HCT116 (cell line): ENCODE data around the gene ZMYM4. TPM values are rescaled to one million over a fixed set of nuclear protein-coding genes. Genes with fewer than 3 reads are reported as not detected.

Experiments
- ATAC-seq: fragments of 200-7000 bp; cut with Tn5 transposase; 2 replicates; pipeline ENCODE4 v1.9.1; 2020; ENCODE audit warnings: mild to moderate bottlenecking, moderate library complexity
- BruUV-seq: library from RNA; stranded (reverse); fragments of 400-500 nt; replicated peaks from 2 replicates; lab custom pipeline; 2021; lab: Mats Ljungman, UMichigan
- CTCF ChIA-PET: fragments of 300-600 bp; sonication (Branson Sonifier 250); formaldehyde crosslinking; loops from one replicate; lab custom pipeline; 2021; ENCODE audit warnings: antibody characterized with exemption; lab: Charles Lee
- POLR2A ChIA-PET: fragments of 300-600, 350-600 bp; sonication (Branson Sonifier 250); formaldehyde crosslinking; loops from one replicate; lab custom pipeline; 2021; ENCODE audit warnings: antibody characterized with exemption; lab: Charles Lee
- RAD21 ChIA-PET, 2 experiments: fragments of 300-600 bp; sonication (Branson Sonifier 250); formaldehyde crosslinking; loops; one replicate each; lab custom pipeline; 2023; ENCODE audit warnings: low total read pairs in 2 of 2; ENCODE audit not compliant: uncharacterized antibody in 2 of 2, unreplicated experiment in 2 of 2, low non-redundant PET in 1 of 2; lab: Charles Lee
- DNase-seq: peaks from one replicate; pipeline ENCODE4 v3.0.0-alpha.2; 2010; ENCODE audit warnings: low read depth, low spot score
- H2AFZ ChIP-seq: fragments of 200-600 bp; shearing (Covaris generic), sonication (generic); 2 replicates; pipeline ENCODE4 v1.6.1; 2017; ENCODE audit warnings: low read depth, mixed run types, mixed read lengths, antibody characterized with exemption, low read length; ENCODE audit not compliant: poor library complexity, severe bottlenecking
- H3K27ac ChIP-seq: 2 replicates; pipeline ENCODE4 v1.5.1; 2012; ENCODE audit warnings: low read depth, low read length
- H3K27me3 ChIP-seq: fragments of 200-600 bp; sonication (generic); 2 replicates; pipeline ENCODE4 v1.6.1; 2016; ENCODE audit warnings: mixed run types, low read length, mixed read lengths; ENCODE audit not compliant: insufficient read depth
- H3K36me3 ChIP-seq, 2 experiments: fragments of 200-500 bp in 1 of 2; fragments of 200-600 bp in 1 of 2; sonication (Bioruptor generic) in 1 of 2; sonication (generic) in 1 of 2; 2 replicates each; pipeline versions ENCODE4 v1.5.1 to v1.6.1; 2014 to 2016; ENCODE audit warnings: low read length in 2 of 2, inconsistent platforms in 1 of 2, mixed read lengths in 1 of 2, mixed run types in 1 of 2; ENCODE audit not compliant: insufficient read depth in 2 of 2, control insufficient read depth in 1 of 2
- H3K4me1 ChIP-seq, 2 experiments: fragments of 200-600 bp in 1 of 2; sonication (generic) in 1 of 2; 2 replicates each; pipeline versions ENCODE4 v1.5.1 to v1.6.1; 2012 to 2017; ENCODE audit warnings: low read length in 2 of 2, inconsistent platforms in 1 of 2, mild to moderate bottlenecking in 1 of 2, mixed read lengths in 1 of 2, mixed run types in 1 of 2, moderate library complexity in 1 of 2; ENCODE audit not compliant: insufficient read depth in 2 of 2, control insufficient read depth in 1 of 2
- H3K4me2 ChIP-seq: fragments of 200-600 bp; sonication (generic); 2 replicates; pipeline ENCODE4 v1.6.1; 2017; ENCODE audit warnings: mixed run types, low read length, mixed read lengths
- H3K4me3 ChIP-seq, 2 experiments: fragments of 200-600 bp in 1 of 2; sonication (generic) in 1 of 2; replicated peaks in 1 of 2; 2 replicates each; pipeline ENCODE4 v1.5.1; 2011 to 2016; ENCODE audit warnings: low read length in 2 of 2, control low read depth in 1 of 2, low read depth in 1 of 2, mild to moderate bottlenecking in 1 of 2, mixed read lengths in 1 of 2, mixed run types in 1 of 2
- H3K79me2 ChIP-seq: fragments of 200-600 bp; sonication (generic); 2 replicates; pipeline ENCODE4 v1.6.1; 2017; ENCODE audit warnings: mild to moderate bottlenecking, mixed run types, low read length, moderate library complexity, mixed read lengths; ENCODE audit not compliant: insufficient read depth
- H3K9ac ChIP-seq: fragments of 200-600 bp; sonication (generic); 2 replicates; pipeline ENCODE4 v1.6.1; 2016; ENCODE audit warnings: low read length, mixed read lengths
- H3K9me2 ChIP-seq: fragments of 200-600 bp; sonication (generic), shearing (Covaris generic); 2 replicates; pipeline ENCODE4 v1.6.1; 2017; ENCODE audit warnings: mixed run types, mild to moderate bottlenecking, moderate library complexity; ENCODE audit not compliant: insufficient read depth
- H3K9me3 ChIP-seq, 2 experiments: fragments of 200-500 bp in 1 of 2; fragments of 200-600 bp in 1 of 2; sonication (Bioruptor generic) in 1 of 2; sonication (generic) in 1 of 2; 2 replicates each; pipeline ENCODE4 v1.6.1; 2014 to 2017; ENCODE audit warnings: low read length in 2 of 2, mixed read lengths in 2 of 2, inconsistent platforms in 1 of 2, low read depth in 1 of 2, mild to moderate bottlenecking in 1 of 2, mixed run types in 1 of 2, moderate library complexity in 1 of 2; ENCODE audit not compliant: control insufficient read depth in 1 of 2, insufficient read depth in 1 of 2
- H4K20me1 ChIP-seq: fragments of 200-600 bp; sonication (generic), shearing (Covaris generic); 2 replicates; pipeline ENCODE4 v1.6.1; 2017; ENCODE audit warnings: mixed run types, mild to moderate bottlenecking, moderate library complexity; ENCODE audit not compliant: insufficient read depth
- CBX3 ChIP-seq: IDR thresholded peaks from 2 replicates; pipeline ENCODE4 v1.6.1; 2012; ENCODE audit warnings: low read depth
- CEBPB ChIP-seq: IDR thresholded peaks from 2 replicates; pipeline ENCODE4 v1.6.1; 2012; ENCODE audit warnings: low read depth
- ELF1 ChIP-seq: IDR thresholded peaks from 2 replicates; pipeline ENCODE4 v1.6.1; 2012; ENCODE audit warnings: low read depth, borderline replicate concordance
- EZH2phosphoT487 ChIP-seq: fragments of 200-600 bp; IDR thresholded peaks from 2 replicates; pipeline ENCODE4 v1.6.1; 2018; ENCODE audit warnings: antibody characterized with exemption, borderline replicate concordance
- JUND ChIP-seq: IDR thresholded peaks from 2 replicates; pipeline ENCODE4 v1.6.1; 2012
- POLR2AphosphoS5 ChIP-seq: IDR thresholded peaks from 2 replicates; pipeline ENCODE4 v1.6.1; 2011; ENCODE audit warnings: mild to moderate bottlenecking, low read depth, low read length, moderate library complexity
- RAD21 ChIP-seq: IDR thresholded peaks from 2 replicates; pipeline ENCODE4 v1.6.1; 2012; ENCODE audit warnings: low read depth, mild to moderate bottlenecking
- SIN3A ChIP-seq: IDR thresholded peaks from 2 replicates; pipeline ENCODE4 v1.6.1; 2012; ENCODE audit warnings: low read depth
- ZNF274 ChIP-seq: fragments of 200-500 bp; sonication (Bioruptor generic); IDR thresholded peaks from 2 replicates; pipeline ENCODE4 v1.6.1; 2014; ENCODE audit warnings: mild to moderate bottlenecking, low read depth, low read length, inconsistent platforms
- intact Hi-C: fragments of 100-400 bp; cut with micrococcal nuclease; formaldehyde crosslinking; loops from 2 replicates; pipeline ENCODE4 v1.10.0; 2022
- total RNA-seq: library from RNA; stranded (reverse); gene quantifications from one replicate; pipeline ENCODE4 v1.2.1, GENCODE V29; 2021; ENCODE audit not compliant: unreplicated experiment
- TF ChIP-seq, protein P1 (sequence below), 3 experiments: fragments of 200-600 bp in 1 of 3; sonication (generic) in 1 of 3; IDR thresholded peaks in 2 of 3; conservative IDR thresholded peaks in 1 of 3; 2 replicates each; pipeline ENCODE4 v1.5.1; 2012 to 2017; ENCODE audit warnings: low read depth in 2 of 3, low read length in 2 of 3, antibody characterized with exemption in 1 of 3, borderline replicate concordance in 1 of 3, control low read depth in 1 of 3, mild to moderate bottlenecking in 1 of 3, mixed read lengths in 1 of 3, mixed run types in 1 of 3, moderate library complexity in 1 of 3; ENCODE audit not compliant: insufficient read depth in 1 of 3

The ZMYM4 gene
- total RNA-seq, 1 experiment from 2014 or later, result 58.0 TPM

DNA sequence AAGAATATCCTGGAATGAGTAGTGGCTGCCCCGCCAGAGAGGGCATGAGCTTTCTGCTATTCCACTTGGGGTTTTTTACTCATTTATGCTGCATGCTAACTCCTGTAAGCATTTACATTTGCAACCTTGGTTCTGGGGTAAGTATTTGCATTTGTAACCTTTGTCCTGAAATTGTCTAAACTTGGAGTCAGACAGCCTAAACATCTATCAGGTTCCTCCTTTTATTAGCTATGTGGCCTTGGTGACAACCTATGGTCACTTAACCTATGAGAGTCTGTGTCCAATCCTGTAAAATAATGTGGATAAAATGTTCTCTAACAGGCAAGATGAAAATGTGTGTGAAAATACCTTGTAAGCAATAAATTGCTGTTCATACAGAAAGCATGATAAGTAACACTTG lies 8.9 kb upstream of the ZMYM4 start:
- H3K4me2 ChIP-seq, result no peak overlapping the region
- no peaks in the 10 kb centered on the region for H3K79me2 ChIP-seq
- RAD21 ChIA-PET, result no interaction called here
- H3K9me3 ChIP-seq, result no peaks in the 10 kb centered on the region
- CTCF ChIA-PET, result no interaction called here
- no peaks in the 10 kb centered on the region for H3K9me2 ChIP-seq
- H3K27me3 ChIP-seq, result no peaks in the 10 kb centered on the region
- H4K20me1 ChIP-seq, result no peaks in the 10 kb centered on the region
- BruUV-seq, result no TSS peak
- H3K36me3 ChIP-seq, result no peaks in the 10 kb centered on the region
- no peak overlapping the region for H2AFZ ChIP-seq
- intact Hi-C loops, result no loop called here
- ATAC-seq (no peak), DNase-seq (no peak)
- no peak overlapping the region for H3K27ac ChIP-seq
- H3K4me1 ChIP-seq, result no peaks in the 10 kb centered on the region
- TF ChIP-seq ZNF274, result no peak
- TF ChIP-seq EZH2phosphoT487, result no peak
- TF ChIP-seq CBX3, result no peak
- no peak for TF ChIP-seq SIN3A
- no peak for TF ChIP-seq JUND
- TF ChIP-seq, protein P1, sequence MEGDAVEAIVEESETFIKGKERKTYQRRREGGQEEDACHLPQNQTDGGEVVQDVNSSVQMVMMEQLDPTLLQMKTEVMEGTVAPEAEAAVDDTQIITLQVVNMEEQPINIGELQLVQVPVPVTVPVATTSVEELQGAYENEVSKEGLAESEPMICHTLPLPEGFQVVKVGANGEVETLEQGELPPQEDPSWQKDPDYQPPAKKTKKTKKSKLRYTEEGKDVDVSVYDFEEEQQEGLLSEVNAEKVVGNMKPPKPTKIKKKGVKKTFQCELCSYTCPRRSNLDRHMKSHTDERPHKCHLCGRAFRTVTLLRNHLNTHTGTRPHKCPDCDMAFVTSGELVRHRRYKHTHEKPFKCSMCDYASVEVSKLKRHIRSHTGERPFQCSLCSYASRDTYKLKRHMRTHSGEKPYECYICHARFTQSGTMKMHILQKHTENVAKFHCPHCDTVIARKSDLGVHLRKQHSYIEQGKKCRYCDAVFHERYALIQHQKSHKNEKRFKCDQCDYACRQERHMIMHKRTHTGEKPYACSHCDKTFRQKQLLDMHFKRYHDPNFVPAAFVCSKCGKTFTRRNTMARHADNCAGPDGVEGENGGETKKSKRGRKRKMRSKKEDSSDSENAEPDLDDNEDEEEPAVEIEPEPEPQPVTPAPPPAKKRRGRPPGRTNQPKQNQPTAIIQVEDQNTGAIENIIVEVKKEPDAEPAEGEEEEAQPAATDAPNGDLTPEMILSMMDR (IDR thresholded peaks at IDR 0.05 in 2 of 3, conservative IDR thresholded peaks at IDR 0.05 in 1 of 3; ENCODE audit: borderline replicate concordance in 1 of 3, insufficient read depth in 1 of 3, low read depth in 2 of 3, low read length in 2 of 3), result no peak
- no peak for TF ChIP-seq POLR2AphosphoS5
- TF ChIP-seq ELF1, result no peak
- TF ChIP-seq CEBPB, result no peak
- no peak for TF ChIP-seq RAD21
- H3K9ac ChIP-seq, result no peak overlapping the region
- POLR2A ChIA-PET, result no interaction called here
- H3K4me3 ChIP-seq, result no peak overlapping the region
